IMR-90 (cell line): ENCODE measurements around the gene S1PR2.
"Not testable (repeated sequence)": the region's sequence is repeated elsewhere in the genome, so short reads cannot be mapped to it uniquely, and the experiment has no call there.

ENCODE experiments used
- BHLHE40 ChIP-seq: fragments of 150-350 bp; IDR thresholded peaks from 2 replicates; pipeline ENCODE4 v1.6.1; 2016; ENCODE audit warnings: mild to moderate bottlenecking, low read depth, low read length
- CTCF ChIP-seq: conservative IDR thresholded peaks from 2 replicates; pipeline ENCODE4 v1.5.1; 2012; ENCODE audit warnings: mild to moderate bottlenecking, low read depth, low read length, improper control_type of control experiment
- ELK1 ChIP-seq: fragments of 150-350 bp; IDR thresholded peaks from 2 replicates; pipeline ENCODE4 v1.6.1; 2016; ENCODE audit warnings: low read depth, mild to moderate bottlenecking, low read length, moderate library complexity, borderline replicate concordance
- FOS ChIP-seq: fragments of 150-350 bp; IDR thresholded peaks from 2 replicates; pipeline ENCODE4 v1.6.1; 2016; ENCODE audit warnings: low read depth, low read length
- MAFK ChIP-seq: IDR thresholded peaks from 2 replicates; pipeline ENCODE4 v1.6.1; 2012; ENCODE audit warnings: low read depth, low read length, improper control_type of control experiment
- MAZ ChIP-seq: IDR thresholded peaks from 2 replicates; pipeline ENCODE4 v1.6.1; 2012; ENCODE audit warnings: low read depth, mild to moderate bottlenecking, low read length, improper control_type of control experiment, moderate library complexity, borderline replicate concordance
- POLR2A ChIP-seq: IDR thresholded peaks from 2 replicates; pipeline ENCODE4 v1.6.1; 2012; ENCODE audit warnings: mild to moderate bottlenecking, low read depth, low read length
- RAD21 ChIP-seq: IDR thresholded peaks from 2 replicates; pipeline ENCODE4 v1.6.1; 2012; ENCODE audit warnings: low read length, improper control_type of control experiment

DNA sequence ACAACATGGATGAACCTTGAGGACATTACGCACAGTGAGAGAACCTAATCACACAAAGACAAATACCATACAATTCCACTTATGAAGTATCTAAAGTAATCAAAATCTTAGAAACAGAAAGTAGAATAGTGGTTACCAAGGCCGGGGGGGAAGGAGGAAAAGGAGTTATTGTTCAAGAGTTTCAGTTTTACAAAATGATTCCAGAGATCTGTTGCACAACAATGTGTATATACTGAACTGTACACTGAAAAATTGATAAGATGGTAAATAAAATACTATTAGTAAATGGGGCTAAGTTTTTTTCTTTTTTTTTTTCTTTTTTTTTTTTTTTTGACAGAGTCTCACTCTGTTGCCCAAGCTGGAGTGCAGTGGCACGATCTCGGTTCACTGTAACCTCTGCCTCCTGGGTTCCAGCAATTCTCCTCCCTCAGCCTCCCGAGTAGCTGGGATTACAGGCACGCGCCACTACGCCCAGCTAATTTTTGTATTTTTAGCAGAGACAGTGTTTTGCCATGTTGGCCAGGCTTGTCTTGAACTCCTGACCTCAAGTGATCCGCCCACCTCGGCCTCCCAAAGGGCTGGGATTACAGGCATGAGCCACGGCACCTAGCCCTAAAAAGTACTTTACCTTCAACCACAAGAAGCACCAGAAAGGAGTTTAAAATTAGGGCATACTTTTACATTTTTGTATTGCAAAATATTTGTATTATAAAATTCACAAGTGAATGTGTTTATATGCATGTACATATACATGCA lies 32.1 kb downstream of the S1PR2 start:
- TF ChIP-seq MAZ, RAD21, CTCF, MAFK, POLR2A, ELK1, BHLHE40, FOS: not testable (repeated sequence)
